ENCODE results near the gene EFHD2. TPM values are rescaled to one million over a fixed set of nuclear protein-coding genes. Genes with fewer than 3 reads are reported as not detected.

EFHD2 gene
- total and polyA plus RNA-seq, 2 of the 8 experiments (the other 6 are each of a cell fraction or from before 2014, with no cell fraction given): 24.4 to 25.1 TPM

- Histone ChIP-seq H3K79me1 (ENCODE audit: low read depth, low read length) (no peaks in the 10 kb centered on the region), H2BK5ac (ENCODE audit: low read depth, low read length) (no peak overlapping the region), H3K4me1 (replicated peaks in 1 of 4; ENCODE audit: control insufficient read depth in 3 of 4, insufficient read depth in 4 of 4, low read length in 3 of 4) (no peaks in the 10 kb centered on the region), H2AK5ac (ENCODE audit: low read depth, low read length) (no peak overlapping the region), H4K8ac (ENCODE audit: extremely low read depth, insufficient read depth, low read length) (no peak overlapping the region), H3K9me3 (ENCODE audit: insufficient read depth in 2 of 2, low read depth in 1 of 2, low read length in 1 of 2) (no peaks in the 10 kb centered on the region), H2BK15ac (ENCODE audit: low read length) (no peak overlapping the region), H3K14ac (ENCODE audit: insufficient read length) (no peak overlapping the region), H3K4me3 (ENCODE audit: extremely low read depth in 1 of 4, insufficient read depth in 2 of 4, low read depth in 3 of 4, low read length in 4 of 4) (no peak overlapping the region), H3K27me3 (replicated peaks in 1 of 4; ENCODE audit: control insufficient read depth in 3 of 4, extremely low read depth in 1 of 4, insufficient read depth in 3 of 4, low read length in 3 of 4) (no peaks in the 10 kb centered on the region), H3K4ac (replicated peaks; ENCODE audit: insufficient read length, low read depth, low read length) (no peak overlapping the region), H2BK20ac (ENCODE audit: low read length) (no peak overlapping the region), H2AFZ (ENCODE audit: low read length) (no peak overlapping the region), H4K20me1 (replicated peaks in 1 of 2; ENCODE audit: control insufficient read depth in 1 of 2, insufficient read depth in 2 of 2, low read length in 2 of 2) (no peaks in the 10 kb centered on the region), H3K23ac (ENCODE audit: insufficient read length) (no peak overlapping the region), H2BK120ac (replicated peaks; ENCODE audit: low read depth, low read length) (no peak overlapping the region), H3K36me3 (ENCODE audit: control insufficient read depth in 2 of 4, insufficient read depth in 4 of 4, low read length in 3 of 4) (no peaks in the 10 kb centered on the region), H3K79me2 (ENCODE audit: control insufficient read depth in 1 of 2, insufficient read depth in 2 of 2, low read length in 2 of 2) (no peaks in the 10 kb centered on the region), H3K23me2 (ENCODE audit: low read depth, low read length) (no peaks in the 10 kb centered on the region; the same call in 1 of the 2 replicates), H3K9ac (replicated peaks in 1 of 4; ENCODE audit: extremely low read depth in 1 of 4, low read depth in 3 of 4, low read length in 3 of 4) (no peak overlapping the region), H3K18ac (ENCODE audit: extremely low read depth, low read length) (no peak overlapping the region), H3K4me2 (ENCODE audit: insufficient read depth in 1 of 2, low read depth in 2 of 2, low read length in 2 of 2) (no peak overlapping the region), H2BK12ac (ENCODE audit: low read depth, low read length) (no peak overlapping the region), H4K5ac (ENCODE audit: insufficient read length, low read depth, low read length) (no peak overlapping the region), H3K56ac (replicated peaks; ENCODE audit: insufficient read length, low read depth, low read length) (no peak overlapping the region), H3K27ac (ENCODE audit: low read depth, low read length) (no peak overlapping the region), H4K91ac (replicated peaks; ENCODE audit: insufficient read length, low read length) (no peak overlapping the region)
- DNase-seq (ENCODE audit: low read depth in 1 of 2, low spot score in 2 of 2) (no peak), FAIRE-seq (no peak)
- TF ChIP-seq GTF2F1 (IDR thresholded peaks at IDR 0.05; ENCODE audit: borderline replicate concordance, low read depth, low read length): no peak
- ChIA-PET POLR2A (ENCODE audit: partially characterized antibody) (no interaction called here), CTCF (ENCODE audit: partially characterized antibody) (interaction anchor here (0.7 to 2.0 kb wide), 4 partner anchors 10 to 118 kb away, joined by 3 to 12 read pairs (median 4); no protein-coding TSS in a partner anchor)
- 85% methylated on average over 6 of the region's 6 CpGs; no CpG with 5 or more reads in 1 of the 2 experiments for WGBS, 2 experiments (ENCODE audit: extremely low coverage in 1 of 2, insufficient coverage in 1 of 2, insufficient read length in 1 of 2, insufficient replicate concordance in 2 of 2, low coverage in 1 of 2, low lambda C conversion rate in 2 of 2, missing lambda C conversion rate in 1 of 2)
Measured at GRCh38 chr1:15441247-15441646, 31.6 kb downstream of the EFHD2 start.

Data from H1 (cell line).